ENCODE measurements around the gene PRSS35. TPM values are rescaled to one million over a fixed set of nuclear protein-coding genes. Genes with fewer than 3 reads are reported as not detected.

The PRSS35 gene
- total and polyA plus RNA-seq, 2 donors (not counting 1 experiment from before 2014, with no cell fraction given): not detected

DNA sequence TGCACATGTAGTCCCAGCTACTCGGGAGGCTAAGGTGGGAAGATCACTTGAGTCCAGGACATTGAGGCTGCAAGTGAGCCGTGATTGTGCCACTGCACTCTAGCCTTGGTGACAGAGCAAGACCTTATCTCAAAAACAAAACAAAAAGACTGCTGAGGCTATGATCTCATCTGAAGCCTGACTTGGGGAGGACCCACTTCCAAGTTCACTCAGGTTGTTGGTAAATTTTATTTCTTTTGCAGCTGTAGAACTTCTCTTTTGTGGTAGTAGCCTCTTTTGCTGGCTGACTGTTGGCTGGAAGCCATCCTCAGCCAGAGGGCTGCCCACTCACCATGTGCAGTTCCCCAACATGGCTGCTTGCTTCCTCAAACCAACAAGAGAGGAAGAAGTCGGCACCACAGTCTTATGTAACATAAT lies 44.7 kb upstream of the PRSS35 start:
- H3K9me3 ChIP-seq (ENCODE audit: control extremely low read depth in 1 of 3, control insufficient read depth in 2 of 3, insufficient read depth in 1 of 3, low read length in 2 of 3): no peaks in the 10 kb centered on the region
- Mint-ChIP-seq H3K4me3 (no peak overlapping the region), H3K27me3 (no peaks in the 10 kb centered on the region), H3K27ac (no peak overlapping the region), H3K9me3 (ENCODE audit: insufficient read depth) (no peaks in the 10 kb centered on the region), H3K4me1 (no peaks in the 10 kb centered on the region)
- no peaks in the 10 kb centered on the region for H3K4me1 ChIP-seq (ENCODE audit: control insufficient read depth in 2 of 2, insufficient read depth in 2 of 2, low read length in 2 of 2)
- H3K4me2 ChIP-seq (replicated peaks; ENCODE audit: low read depth, low read length, poor library complexity, severe bottlenecking): no peak overlapping the region
- DNase-seq (no peak), ATAC-seq (ENCODE audit: low read depth) (no peak)
- WGBS (ENCODE audit: insufficient coverage): 43% methylated on average over 2 of the region's 3 CpGs
- POLR2A ChIA-PET: no interaction called here
- no peaks in the 10 kb centered on the region for H3K79me2 ChIP-seq (ENCODE audit: control insufficient read depth, insufficient read depth, low read length)
- CTCF ChIA-PET: no interaction called here
- H3K27ac ChIP-seq (ENCODE audit: low read length in 2 of 2): no peak overlapping the region
- TF ChIP-seq, protein P1, sequence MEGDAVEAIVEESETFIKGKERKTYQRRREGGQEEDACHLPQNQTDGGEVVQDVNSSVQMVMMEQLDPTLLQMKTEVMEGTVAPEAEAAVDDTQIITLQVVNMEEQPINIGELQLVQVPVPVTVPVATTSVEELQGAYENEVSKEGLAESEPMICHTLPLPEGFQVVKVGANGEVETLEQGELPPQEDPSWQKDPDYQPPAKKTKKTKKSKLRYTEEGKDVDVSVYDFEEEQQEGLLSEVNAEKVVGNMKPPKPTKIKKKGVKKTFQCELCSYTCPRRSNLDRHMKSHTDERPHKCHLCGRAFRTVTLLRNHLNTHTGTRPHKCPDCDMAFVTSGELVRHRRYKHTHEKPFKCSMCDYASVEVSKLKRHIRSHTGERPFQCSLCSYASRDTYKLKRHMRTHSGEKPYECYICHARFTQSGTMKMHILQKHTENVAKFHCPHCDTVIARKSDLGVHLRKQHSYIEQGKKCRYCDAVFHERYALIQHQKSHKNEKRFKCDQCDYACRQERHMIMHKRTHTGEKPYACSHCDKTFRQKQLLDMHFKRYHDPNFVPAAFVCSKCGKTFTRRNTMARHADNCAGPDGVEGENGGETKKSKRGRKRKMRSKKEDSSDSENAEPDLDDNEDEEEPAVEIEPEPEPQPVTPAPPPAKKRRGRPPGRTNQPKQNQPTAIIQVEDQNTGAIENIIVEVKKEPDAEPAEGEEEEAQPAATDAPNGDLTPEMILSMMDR (IDR thresholded peaks at IDR 0.05): no peak
- no peak overlapping the region for H3K9ac ChIP-seq (ENCODE audit: low read length)
- H4K20me1 ChIP-seq (ENCODE audit: control insufficient read depth, insufficient read depth, low read length, poor library complexity, severe bottlenecking): no peaks in the 10 kb centered on the region
- H3K4me3 ChIP-seq (ENCODE audit: control extremely low read depth in 1 of 5, extremely low read depth in 1 of 5, insufficient read depth in 1 of 5, low read depth in 2 of 5, low read length in 4 of 5): no peak overlapping the region
- H3K27me3 ChIP-seq (replicated peaks in 1 of 4; ENCODE audit: control extremely low read depth in 1 of 4, control insufficient read depth in 3 of 4, insufficient read depth in 4 of 4, low read length in 3 of 4): no peaks in the 10 kb centered on the region
- H2AFZ ChIP-seq (ENCODE audit: insufficient read depth, low read depth, low read length, poor library complexity, severe bottlenecking): no peak overlapping the region
- intact Hi-C loops (cut with micrococcal nuclease): no loop called here
- H3K36me3 ChIP-seq (replicated peaks in 1 of 2; ENCODE audit: control extremely low read depth in 1 of 2, control insufficient read depth in 1 of 2, extremely low read depth in 1 of 2, insufficient read depth in 2 of 2, low read length in 1 of 2): no peaks in the 10 kb centered on the region

DNA sequence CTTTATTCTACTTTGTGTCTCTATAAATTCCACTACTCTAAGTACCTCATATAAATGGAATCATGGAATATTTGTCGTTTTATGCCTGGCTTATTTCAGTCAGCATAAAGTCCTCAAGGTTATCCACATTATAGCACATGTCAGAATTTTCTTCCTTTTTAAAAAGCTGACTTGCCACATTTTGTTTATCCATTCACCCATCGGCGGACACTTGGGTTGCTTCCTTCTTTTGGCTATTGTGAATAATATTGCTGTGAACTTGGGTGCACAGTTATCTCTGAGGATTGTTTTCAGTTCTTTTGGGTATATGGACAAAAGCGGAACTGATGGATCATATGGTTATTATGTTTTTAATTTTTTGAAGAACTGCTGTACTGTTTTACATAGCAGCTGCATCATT lies 42.3 kb upstream of the PRSS35 start:
- H3K9ac ChIP-seq (ENCODE audit: low read length): no peak overlapping the region

More for the DNA sequence above, 42.3 kb upstream of the PRSS35 start:
- no peak overlapping the region for H3K27ac ChIP-seq (ENCODE audit: low read length in 2 of 2)
- no peaks in the 10 kb centered on the region for H3K79me2 ChIP-seq (ENCODE audit: control insufficient read depth, insufficient read depth, low read length)
- H3K4me2 ChIP-seq (replicated peaks; ENCODE audit: low read depth, low read length, poor library complexity, severe bottlenecking): no peak overlapping the region
- H3K9me3 Mint-ChIP-seq (ENCODE audit: insufficient read depth): no peaks in the 10 kb centered on the region
- no peak overlapping the region for H3K27ac Mint-ChIP-seq
- DNase-seq (no peak), ATAC-seq (ENCODE audit: low read depth) (no peak)
- no peak overlapping the region for H3K4me3 ChIP-seq (ENCODE audit: control extremely low read depth in 1 of 5, extremely low read depth in 1 of 5, insufficient read depth in 1 of 5, low read depth in 2 of 5, low read length in 4 of 5)
- no CpG with 5 or more reads among the region's 4 CpGs for WGBS (ENCODE audit: insufficient coverage)
- H3K4me1 Mint-ChIP-seq: no peaks in the 10 kb centered on the region
- ChIA-PET CTCF (no interaction called here), POLR2A (no interaction called here)
- no peaks in the 10 kb centered on the region for H3K27me3 Mint-ChIP-seq
- no peaks in the 10 kb centered on the region for H4K20me1 ChIP-seq (ENCODE audit: control insufficient read depth, insufficient read depth, low read length, poor library complexity, severe bottlenecking)
- intact Hi-C loops (cut with micrococcal nuclease): no loop called here
- no peak overlapping the region for H3K4me3 Mint-ChIP-seq
- no peaks in the 10 kb centered on the region for H3K27me3 ChIP-seq (replicated peaks in 1 of 4; ENCODE audit: control extremely low read depth in 1 of 4, control insufficient read depth in 3 of 4, insufficient read depth in 4 of 4, low read length in 3 of 4)
- no peak overlapping the region for H2AFZ ChIP-seq (ENCODE audit: insufficient read depth, low read depth, low read length, poor library complexity, severe bottlenecking)
- H3K36me3 ChIP-seq (replicated peaks in 1 of 2; ENCODE audit: control extremely low read depth in 1 of 2, control insufficient read depth in 1 of 2, extremely low read depth in 1 of 2, insufficient read depth in 2 of 2, low read length in 1 of 2): no peaks in the 10 kb centered on the region
- no peak for TF ChIP-seq EZH2 (IDR thresholded peaks at IDR 0.05; ENCODE audit: borderline replicate concordance, insufficient read depth, low read depth, low read length, poor library complexity, severe bottlenecking)
- TF ChIP-seq, protein P1 (IDR thresholded peaks at IDR 0.05): no peak
- no peaks in the 10 kb centered on the region for H3K9me3 ChIP-seq (ENCODE audit: control extremely low read depth in 1 of 3, control insufficient read depth in 2 of 3, insufficient read depth in 1 of 3, low read length in 2 of 3)
- H3K4me1 ChIP-seq (ENCODE audit: control insufficient read depth in 2 of 2, insufficient read depth in 2 of 2, low read length in 2 of 2): no peaks in the 10 kb centered on the region
